ENCODE results near the gene REM1. TPM values are rescaled to one million over a fixed set of nuclear protein-coding genes. Genes with fewer than 3 reads are reported as not detected.

REM1 gene
- total RNA-seq, 1 experiment from 2014 or later: not detected

DNA sequence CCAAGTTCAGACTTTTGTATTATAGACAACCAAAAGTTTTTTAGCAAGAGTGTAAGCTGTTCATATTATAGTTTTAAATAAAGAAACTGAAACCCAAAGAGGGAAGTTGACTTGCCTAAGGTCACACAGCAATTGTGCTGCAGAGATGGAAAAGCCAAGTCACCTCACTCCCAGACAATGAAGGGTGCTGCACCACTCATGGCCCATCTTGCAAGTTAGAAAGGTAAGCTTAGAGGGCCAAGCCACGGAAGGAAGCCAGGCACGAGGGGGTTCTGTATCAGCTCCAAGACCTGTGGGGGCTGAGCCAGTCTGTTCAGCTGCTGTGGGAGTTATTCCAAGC, 1.0 kb upstream of the REM1 start:
- ChIA-PET POLR2A (no interaction called here), RAD21 (ENCODE audit: low non-redundant PET in 1 of 2, low total read pairs in 2 of 2, uncharacterized antibody in 2 of 2, unreplicated experiment in 2 of 2) (no interaction called here), CTCF (interaction anchor here (1.1 kb wide), 1 partner anchor 29 kb away, joined by 5 read pairs; no protein-coding TSS in a partner anchor)
- DNase-seq (ENCODE audit: low read depth, low spot score) (no peak), ATAC-seq (no peak)
- no peak for TF ChIP-seq SRF (IDR thresholded peaks at IDR 0.05; ENCODE audit: low read depth)
- no peak for TF ChIP-seq JUND (IDR thresholded peaks at IDR 0.05)
- TF ChIP-seq CBX3 (IDR thresholded peaks at IDR 0.05; ENCODE audit: low read depth): no peak
- TF ChIP-seq, protein P1, sequence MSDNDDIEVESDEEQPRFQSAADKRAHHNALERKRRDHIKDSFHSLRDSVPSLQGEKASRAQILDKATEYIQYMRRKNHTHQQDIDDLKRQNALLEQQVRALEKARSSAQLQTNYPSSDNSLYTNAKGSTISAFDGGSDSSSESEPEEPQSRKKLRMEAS (IDR thresholded peaks at IDR 0.05): no peak
- no peak for TF ChIP-seq SIN3A (IDR thresholded peaks at IDR 0.05; ENCODE audit: low read depth)
- TF ChIP-seq ZNF274 (IDR thresholded peaks at IDR 0.05; ENCODE audit: low read depth, low read length): no peak
- TF ChIP-seq ATF3 (IDR thresholded peaks at IDR 0.05): no peak
- TF ChIP-seq ZFX (IDR thresholded peaks at IDR 0.05): no peak
- no peak for TF ChIP-seq EZH2phosphoT487 (IDR thresholded peaks at IDR 0.05; ENCODE audit: borderline replicate concordance)
- no peak for TF ChIP-seq TCF7L2 (IDR thresholded peaks at IDR 0.05; ENCODE audit: borderline replicate concordance, extremely low read depth, insufficient read depth, insufficient read length)
- TF ChIP-seq POLR2A (IDR thresholded peaks at IDR 0.05; ENCODE audit: borderline replicate concordance, extremely low read depth, insufficient read depth, insufficient read length): no peak
- H2AFZ ChIP-seq (ENCODE audit: low read depth, low read length, poor library complexity, severe bottlenecking): no peak overlapping the region
- no peaks in the 10 kb centered on the region for H3K4me1 ChIP-seq (ENCODE audit: control insufficient read depth in 1 of 2, insufficient read depth in 2 of 2, low read length in 2 of 2)
- no peaks in the 10 kb centered on the region for H3K79me2 ChIP-seq (ENCODE audit: insufficient read depth, low read length)
- H3K36me3 ChIP-seq (ENCODE audit: control insufficient read depth in 1 of 2, insufficient read depth in 2 of 2, low read length in 2 of 2): no peaks in the 10 kb centered on the region
- H4K20me1 ChIP-seq (ENCODE audit: insufficient read depth): no peaks in the 10 kb centered on the region
- no peak overlapping the region for H3K4me2 ChIP-seq (ENCODE audit: low read length)
- no peak overlapping the region for H3K27ac ChIP-seq (ENCODE audit: low read depth, low read length)
- no peaks in the 10 kb centered on the region for H3K27me3 ChIP-seq (ENCODE audit: insufficient read depth, low read length)
- H3K9ac ChIP-seq (ENCODE audit: low read length): no peak overlapping the region
- H3K9me2 ChIP-seq (ENCODE audit: insufficient read depth): no peaks in the 10 kb centered on the region
- no peaks in the 10 kb centered on the region for H3K9me3 ChIP-seq (ENCODE audit: control insufficient read depth in 1 of 2, insufficient read depth in 1 of 2, low read depth in 1 of 2, low read length in 2 of 2)
- no TSS peak for BruUV-seq (replicated peaks)
- intact Hi-C loops (cut with micrococcal nuclease): no loop called here
- no peak overlapping the region for H3K4me3 ChIP-seq (replicated peaks in 1 of 2; ENCODE audit: low read depth in 1 of 2, low read length in 2 of 2)

GRCh38 chr20:31475472-31476293, 595 bp downstream of the REM1 start:
- BruUV-seq (replicated peaks): no TSS peak
- H3K36me3 ChIP-seq (ENCODE audit: control insufficient read depth in 1 of 2, insufficient read depth in 2 of 2, low read length in 2 of 2): no peaks in the 10 kb centered on the region
- no peaks in the 10 kb centered on the region for H3K4me1 ChIP-seq (ENCODE audit: control insufficient read depth in 1 of 2, insufficient read depth in 2 of 2, low read length in 2 of 2)
- POLR2A ChIA-PET: no interaction called here
- no peak overlapping the region for H3K27ac ChIP-seq (ENCODE audit: low read depth, low read length)
- H3K4me2 ChIP-seq (ENCODE audit: low read length): no peak overlapping the region
- no peak overlapping the region for H3K9ac ChIP-seq (ENCODE audit: low read length)
- CTCF ChIA-PET: no interaction called here
- RAD21 ChIA-PET (ENCODE audit: low non-redundant PET in 1 of 2, low total read pairs in 2 of 2, uncharacterized antibody in 2 of 2, unreplicated experiment in 2 of 2): no interaction called here
- ATAC-seq (no peak), DNase-seq (ENCODE audit: low read depth, low spot score) (no peak)
- no peak overlapping the region for H2AFZ ChIP-seq (ENCODE audit: low read depth, low read length, poor library complexity, severe bottlenecking)
- intact Hi-C loops (cut with micrococcal nuclease): no loop called here
- H3K27me3 ChIP-seq (ENCODE audit: insufficient read depth, low read length): no peaks in the 10 kb centered on the region
- no peak overlapping the region for H3K4me3 ChIP-seq (replicated peaks in 1 of 2; ENCODE audit: low read depth in 1 of 2, low read length in 2 of 2)
- H4K20me1 ChIP-seq (ENCODE audit: insufficient read depth): no peaks in the 10 kb centered on the region
- H3K9me2 ChIP-seq (ENCODE audit: insufficient read depth): no peaks in the 10 kb centered on the region
- H3K9me3 ChIP-seq (ENCODE audit: control insufficient read depth in 1 of 2, insufficient read depth in 1 of 2, low read depth in 1 of 2, low read length in 2 of 2): no peaks in the 10 kb centered on the region
- H3K79me2 ChIP-seq (ENCODE audit: insufficient read depth, low read length): no peaks in the 10 kb centered on the region
- TF ChIP-seq YY1 (IDR thresholded peaks at IDR 0.05; ENCODE audit: extremely low read depth, insufficient replicate concordance, low read depth, low read length): no peak
